HepG2 (cell line): Measurements from ENCODE around the gene NUP214.

Source experiments
- PHF8 ChIP-seq: sonication (generic); formaldehyde crosslinking; IDR thresholded peaks from 2 replicates; pipeline ENCODE4 v1.5.0; 2020; ENCODE audit warnings: missing genetic modification reagents
- POLR2A ChIP-seq, 2 experiments: IDR thresholded peaks; 2 replicates each; pipeline ENCODE4 v1.6.1; 2011; ENCODE audit warnings: low read depth in 2 of 2, low read length in 2 of 2, mild to moderate bottlenecking in 1 of 2, moderate library complexity in 1 of 2; ENCODE audit not compliant: insufficient read depth in 1 of 2
- POLR2AphosphoS5 ChIP-seq: IDR thresholded peaks from 2 replicates; pipeline ENCODE4 v1.6.1; 2012; ENCODE audit warnings: low read depth, low read length
- REXO4 ChIP-seq: sonication (generic); formaldehyde crosslinking; IDR thresholded peaks from 2 replicates; pipeline ENCODE4 v1.8.0; 2022; ENCODE audit warnings: missing genetic modification reagents, mild to moderate bottlenecking, borderline replicate concordance
- U2AF2 ChIP-seq: fragments of 200-400 bp; formaldehyde crosslinking; IDR thresholded peaks from 2 replicates; pipeline ENCODE4 v1.6.1; 2017; ENCODE audit warnings: low read depth, mild to moderate bottlenecking, low read length
- ZNF143 ChIP-seq: sonication (generic); formaldehyde crosslinking; IDR thresholded peaks from 2 replicates; pipeline ENCODE4 v1.4.0; 2020; ENCODE audit warnings: missing genetic modification reagents
- TF ChIP-seq, protein P1 (sequence below): sonication (generic); formaldehyde crosslinking; IDR thresholded peaks from 2 replicates; pipeline ENCODE4 v1.8.0; 2022; ENCODE audit warnings: low read depth, missing genetic modification reagents
- TF ChIP-seq, protein P2 (sequence below): sonication (generic); formaldehyde crosslinking; IDR thresholded peaks from 2 replicates; pipeline ENCODE4 v1.8.0; 2022; ENCODE audit warnings: mild to moderate bottlenecking, missing genetic modification reagents
- TF ChIP-seq, protein P3 (sequence below): sonication (generic); IDR thresholded peaks from 2 replicates; pipeline ENCODE4 v1.6.1; 2016; ENCODE audit warnings: low read depth, borderline replicate concordance
- TF ChIP-seq, protein P4 (sequence below): sonication (generic); formaldehyde crosslinking; conservative IDR thresholded peaks from 2 replicates; pipeline ENCODE4 v1.4.0; 2020; ENCODE audit warnings: missing genetic modification reagents
- TF ChIP-seq, protein P5 (sequence below): sonication (generic); formaldehyde crosslinking; IDR thresholded peaks from 2 replicates; pipeline ENCODE4 v1.8.1; 2023; ENCODE audit warnings: mild to moderate bottlenecking, missing genetic modification reagents, borderline replicate concordance

DNA sequence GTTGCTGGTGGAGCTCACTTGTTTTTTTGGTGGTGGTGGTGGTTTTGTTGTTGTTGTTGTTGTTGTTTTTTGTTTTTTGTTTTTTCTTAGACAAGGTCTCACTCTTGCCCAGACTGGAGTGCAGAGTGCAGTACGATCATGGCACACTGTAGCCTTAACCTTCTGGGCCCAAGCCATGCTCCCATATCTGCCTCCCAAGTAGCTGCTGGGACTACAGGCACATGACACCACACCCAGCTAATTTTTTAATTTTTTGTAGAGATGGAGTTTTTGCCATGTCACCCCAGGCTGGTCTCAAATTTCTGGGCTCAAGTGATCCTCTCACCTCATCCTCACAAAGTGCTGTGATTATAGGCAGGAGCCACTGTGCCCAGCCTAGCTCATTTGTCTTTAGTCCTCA lies 53.5 kb downstream of the NUP214 start:
- TF ChIP-seq ZNF143 (CRISPR knock-in tag) (no peak), REXO4 (no peak), POLR2AphosphoS5 (no peak), U2AF2 (no peak), POLR2A (IDR thresholded peaks at IDR 0.05; ENCODE audit: insufficient read depth in 1 of 2, low read depth in 2 of 2, low read length in 2 of 2) (no peak), PHF8 (CRISPR knock-in tag) (no peak)
- TF ChIP-seq, protein P1, sequence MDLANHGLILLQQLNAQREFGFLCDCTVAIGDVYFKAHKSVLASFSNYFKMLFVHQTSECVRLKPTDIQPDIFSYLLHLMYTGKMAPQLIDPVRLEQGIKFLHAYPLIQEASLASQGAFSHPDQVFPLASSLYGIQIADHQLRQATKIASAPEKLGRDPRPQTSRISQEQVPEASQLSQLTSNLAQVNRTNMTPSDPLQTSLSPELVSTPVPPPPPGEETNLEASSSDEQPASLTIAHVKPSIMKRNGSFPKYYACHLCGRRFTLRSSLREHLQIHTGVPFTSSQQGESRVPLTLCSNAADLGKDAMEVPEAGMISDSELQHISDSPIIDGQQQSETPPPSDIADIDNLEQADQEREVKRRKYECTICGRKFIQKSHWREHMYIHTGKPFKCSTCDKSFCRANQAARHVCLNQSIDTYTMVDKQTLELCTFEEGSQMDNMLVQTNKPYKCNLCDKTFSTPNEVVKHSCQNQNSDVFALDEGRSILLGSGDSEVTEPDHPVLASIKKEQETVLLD = no peak
- TF ChIP-seq, protein P2, sequence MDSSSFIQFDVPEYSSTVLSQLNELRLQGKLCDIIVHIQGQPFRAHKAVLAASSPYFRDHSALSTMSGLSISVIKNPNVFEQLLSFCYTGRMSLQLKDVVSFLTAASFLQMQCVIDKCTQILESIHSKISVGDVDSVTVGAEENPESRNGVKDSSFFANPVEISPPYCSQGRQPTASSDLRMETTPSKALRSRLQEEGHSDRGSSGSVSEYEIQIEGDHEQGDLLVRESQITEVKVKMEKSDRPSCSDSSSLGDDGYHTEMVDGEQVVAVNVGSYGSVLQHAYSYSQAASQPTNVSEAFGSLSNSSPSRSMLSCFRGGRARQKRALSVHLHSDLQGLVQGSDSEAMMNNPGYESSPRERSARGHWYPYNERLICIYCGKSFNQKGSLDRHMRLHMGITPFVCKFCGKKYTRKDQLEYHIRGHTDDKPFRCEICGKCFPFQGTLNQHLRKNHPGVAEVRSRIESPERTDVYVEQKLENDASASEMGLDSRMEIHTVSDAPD (CRISPR knock-in tag) = no peak
- TF ChIP-seq, protein P3, sequence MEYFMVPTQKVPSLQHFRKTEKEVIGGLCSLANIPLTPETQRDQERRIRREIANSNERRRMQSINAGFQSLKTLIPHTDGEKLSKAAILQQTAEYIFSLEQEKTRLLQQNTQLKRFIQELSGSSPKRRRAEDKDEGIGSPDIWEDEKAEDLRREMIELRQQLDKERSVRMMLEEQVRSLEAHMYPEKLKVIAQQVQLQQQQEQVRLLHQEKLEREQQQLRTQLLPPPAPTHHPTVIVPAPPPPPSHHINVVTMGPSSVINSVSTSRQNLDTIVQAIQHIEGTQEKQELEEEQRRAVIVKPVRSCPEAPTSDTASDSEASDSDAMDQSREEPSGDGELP = no peak
- TF ChIP-seq, protein P4, sequence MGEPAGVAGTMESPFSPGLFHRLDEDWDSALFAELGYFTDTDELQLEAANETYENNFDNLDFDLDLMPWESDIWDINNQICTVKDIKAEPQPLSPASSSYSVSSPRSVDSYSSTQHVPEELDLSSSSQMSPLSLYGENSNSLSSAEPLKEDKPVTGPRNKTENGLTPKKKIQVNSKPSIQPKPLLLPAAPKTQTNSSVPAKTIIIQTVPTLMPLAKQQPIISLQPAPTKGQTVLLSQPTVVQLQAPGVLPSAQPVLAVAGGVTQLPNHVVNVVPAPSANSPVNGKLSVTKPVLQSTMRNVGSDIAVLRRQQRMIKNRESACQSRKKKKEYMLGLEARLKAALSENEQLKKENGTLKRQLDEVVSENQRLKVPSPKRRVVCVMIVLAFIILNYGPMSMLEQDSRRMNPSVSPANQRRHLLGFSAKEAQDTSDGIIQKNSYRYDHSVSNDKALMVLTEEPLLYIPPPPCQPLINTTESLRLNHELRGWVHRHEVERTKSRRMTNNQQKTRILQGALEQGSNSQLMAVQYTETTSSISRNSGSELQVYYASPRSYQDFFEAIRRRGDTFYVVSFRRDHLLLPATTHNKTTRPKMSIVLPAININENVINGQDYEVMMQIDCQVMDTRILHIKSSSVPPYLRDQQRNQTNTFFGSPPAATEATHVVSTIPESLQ = no peak
- TF ChIP-seq, protein P5, sequence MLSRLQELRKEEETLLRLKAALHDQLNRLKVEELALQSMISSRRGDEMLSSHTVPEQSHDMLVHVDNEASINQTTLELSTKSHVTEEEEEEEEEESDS (CRISPR knock-in tag) = no peak
